GM18868 (cell line): ENCODE results near the gene TSC22D3.

Experiments used
- ATAC-seq: cut with Tn5 transposase; IDR thresholded peaks from one replicate; pipeline ENCODE4 v1.9.1; 2021; ENCODE audit warnings: mild to moderate bottlenecking, moderate library complexity; ENCODE audit not compliant: unreplicated experiment

TSC22D3 gene

GRCh38 chrX:107760304-107761077 lies 15.1 kb downstream of the TSC22D3 start:
- ATAC-seq, result peak; percentile 58

- peak; percentile 75 for ATAC-seq
Measured at GRCh38 chrX:107758231-107758766, 17.3 kb downstream of the TSC22D3 start.

GRCh38 chrX:107755721-107756120 lies 19.9 kb downstream of the TSC22D3 start:
- ATAC-seq, result no peak

- ATAC-seq, result no peak
Measured at GRCh38 chrX:107753187-107753586, 22.4 kb downstream of the TSC22D3 start.

GRCh38 chrX:107752714-107753113 lies 22.9 kb downstream of the TSC22D3 start:
- ATAC-seq, result no peak

GRCh38 chrX:107752043-107752442 lies 23.5 kb downstream of the TSC22D3 start:
- ATAC-seq, result no peak

GRCh38 chrX:107750861-107751445 lies 24.6 kb downstream of the TSC22D3 start:
- ATAC-seq, result no peak

GRCh38 chrX:107750263-107750662 lies 25.3 kb downstream of the TSC22D3 start:
- no peak for ATAC-seq

- no peak for ATAC-seq
Measured at GRCh38 chrX:107748506-107748905, 27.1 kb downstream of the TSC22D3 start.

GRCh38 chrX:107747596-107748161 lies 27.9 kb downstream of the TSC22D3 start:
- no peak for ATAC-seq

GRCh38 chrX:107744868-107745267 lies 30.7 kb downstream of the TSC22D3 start:
- no peak for ATAC-seq

- ATAC-seq, result no peak
Measured at GRCh38 chrX:107743995-107744394, 31.6 kb downstream of the TSC22D3 start.

GRCh38 chrX:107742700-107743191 lies 32.8 kb downstream of the TSC22D3 start:
- ATAC-seq, result no peak

GRCh38 chrX:107741404-107741790 lies 34.2 kb downstream of the TSC22D3 start:
- peak; percentile 30 for ATAC-seq

GRCh38 chrX:107739541-107739940 lies 36.0 kb downstream of the TSC22D3 start:
- no peak for ATAC-seq

GRCh38 chrX:107738768-107739167 lies 36.8 kb downstream of the TSC22D3 start:
- no peak for ATAC-seq

- no peak for ATAC-seq
Measured at GRCh38 chrX:107738272-107738671, 37.3 kb downstream of the TSC22D3 start.

GRCh38 chrX:107736781-107737531 lies 38.6 kb downstream of the TSC22D3 start:
- no peak for ATAC-seq

GRCh38 chrX:107734646-107735045 lies 40.9 kb downstream of the TSC22D3 start:
- no peak for ATAC-seq

- ATAC-seq, result no peak
Measured at GRCh38 chrX:107733686-107734085, 41.9 kb downstream of the TSC22D3 start.
